Medulla oblongata (tissue), 1 donor: ENCODE data around the gene ELMOD1.

ENCODE experiments used
- DNase-seq: peaks from one replicate; pipeline ENCODE4 v3.0.0-alpha.2; 2015; ENCODE audit errors: extremely low spot score

The ELMOD1 gene

GRCh38 chr11:107646783-107647182 is 55.8 kb downstream of the ELMOD1 start:
- DNase-seq: no peak

- no peak for DNase-seq
These were observed 57.3 kb downstream of the ELMOD1 start for GRCh38 chr11:107648242-107648641.

GRCh38 chr11:107651672-107652071 is 60.7 kb downstream of the ELMOD1 start:
- no peak for DNase-seq

GRCh38 chr11:107653076-107653475 is 62.1 kb downstream of the ELMOD1 start:
- no peak for DNase-seq

GRCh38 chr11:107655602-107656001 is 64.7 kb downstream of the ELMOD1 start:
- DNase-seq: no peak

GRCh38 chr11:107659310-107659709 is 68.4 kb downstream of the ELMOD1 start:
- DNase-seq: no peak

DNA sequence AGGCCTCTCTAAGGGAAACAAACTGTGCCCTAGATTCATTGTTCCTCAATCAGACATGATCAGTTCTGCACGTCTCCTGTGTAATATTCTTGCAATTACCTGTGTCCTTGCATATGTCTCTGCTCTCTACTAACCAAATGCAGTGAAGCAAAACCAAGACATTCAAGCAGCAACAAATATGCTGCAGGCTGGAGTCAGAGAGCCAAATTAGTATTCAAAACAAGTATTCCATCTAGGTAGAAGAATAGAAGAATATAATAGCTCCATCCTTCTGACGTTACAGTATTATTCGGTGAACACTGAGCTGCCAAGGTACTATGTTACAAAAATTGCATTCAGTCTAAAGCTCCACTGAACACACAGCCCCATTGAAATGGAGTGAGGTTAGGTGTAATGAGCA is 69.1 kb downstream of the ELMOD1 start:
- DNase-seq: no peak

- DNase-seq: no peak
These were observed 70.7 kb downstream of the ELMOD1 start for GRCh38 chr11:107661656-107662055.

GRCh38 chr11:107665018-107665417 is 74.1 kb downstream of the ELMOD1 start:
- DNase-seq: no peak

GRCh38 chr11:107666911-107667613 is 76.1 kb downstream of the ELMOD1 start:
- no peak for DNase-seq

- no peak for DNase-seq
These were observed 78.3 kb downstream of the ELMOD1 start for GRCh38 chr11:107669191-107669740.

- DNase-seq: no peak
These were observed 79.1 kb downstream of the ELMOD1 start for GRCh38 chr11:107669893-107670601.

GRCh38 chr11:107675902-107676301 is 85.0 kb downstream of the ELMOD1 start:
- no peak for DNase-seq

DNA sequence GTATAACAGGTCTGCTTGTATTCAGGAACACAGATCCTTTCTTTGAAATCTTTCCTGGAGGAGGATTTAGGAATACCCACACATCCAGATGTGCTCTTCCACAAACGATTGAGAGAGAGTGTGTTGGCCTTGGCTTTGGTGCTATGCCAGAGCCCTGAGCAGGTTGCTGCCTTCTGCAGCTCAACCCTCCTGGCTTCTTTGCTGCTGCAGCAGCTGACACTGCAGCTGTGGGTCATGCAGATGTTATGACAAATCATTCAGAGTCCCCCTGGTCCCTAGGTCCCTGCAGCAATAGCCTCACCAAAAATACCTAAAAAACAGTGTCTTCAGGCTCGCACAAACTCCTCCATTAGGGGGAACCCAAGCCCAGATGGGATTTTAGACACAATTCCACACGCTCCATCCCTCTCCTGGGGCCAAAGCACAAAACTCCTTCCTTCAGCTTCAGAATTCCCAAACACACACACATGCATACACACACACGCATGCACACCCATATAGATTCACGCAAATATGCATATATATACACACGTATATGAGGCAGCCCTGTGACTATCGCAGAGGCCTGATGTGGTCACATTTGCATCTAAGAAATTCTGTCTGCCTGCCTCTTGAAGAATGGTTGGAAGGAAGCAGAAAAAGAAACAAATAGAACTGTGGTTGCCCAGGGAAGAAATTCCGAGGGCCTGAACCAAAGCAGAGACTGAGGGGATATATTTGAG is 85.5 kb downstream of the ELMOD1 start:
- no peak for DNase-seq

- DNase-seq: no peak
These were observed 87.1 kb downstream of the ELMOD1 start for GRCh38 chr11:107677924-107678631.

GRCh38 chr11:107678632-107678971 is 87.7 kb downstream of the ELMOD1 start:
- DNase-seq: no peak

GRCh38 chr11:107679255-107680024 is 88.5 kb downstream of the ELMOD1 start:
- DNase-seq: no peak

DNA sequence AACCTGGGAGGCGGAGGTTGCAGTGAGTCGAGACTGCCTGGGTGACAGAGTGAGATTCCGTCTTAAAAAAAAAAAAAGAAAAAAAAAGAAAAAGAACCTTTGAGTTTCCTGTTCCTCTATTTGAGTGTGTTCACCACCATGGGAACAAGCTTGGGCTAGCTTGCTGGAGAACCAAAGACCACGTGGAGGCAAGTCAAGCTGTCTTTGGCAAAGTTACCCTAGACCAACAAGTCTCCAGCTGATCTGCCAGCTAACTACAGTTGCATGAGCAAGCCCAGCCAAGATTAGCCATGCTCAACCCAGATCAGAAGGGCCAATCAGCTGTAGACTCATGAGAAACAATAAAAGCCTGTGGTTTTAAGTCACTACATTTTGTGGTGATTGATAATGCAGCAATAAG is 91.2 kb downstream of the ELMOD1 start:
- DNase-seq: no peak

DNA sequence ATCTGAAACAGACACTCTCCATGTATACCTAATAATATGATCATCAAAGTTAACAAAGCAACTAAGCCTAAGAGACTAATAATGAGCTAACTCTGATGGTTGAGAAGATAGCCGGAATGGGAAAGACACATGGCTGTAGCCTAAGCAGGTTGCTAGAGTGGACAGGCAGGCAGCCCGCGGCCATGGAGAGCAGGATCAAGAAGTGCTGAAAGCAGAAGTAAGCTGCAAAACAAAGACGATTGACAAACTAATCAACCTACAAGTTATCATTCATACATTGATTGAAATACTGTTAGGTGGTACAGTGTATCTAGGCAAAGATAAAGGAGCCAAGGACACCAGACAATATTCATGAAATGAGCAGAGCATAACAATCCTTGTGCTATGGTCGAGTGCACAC is 91.6 kb downstream of the ELMOD1 start:
- DNase-seq: no peak

DNA sequence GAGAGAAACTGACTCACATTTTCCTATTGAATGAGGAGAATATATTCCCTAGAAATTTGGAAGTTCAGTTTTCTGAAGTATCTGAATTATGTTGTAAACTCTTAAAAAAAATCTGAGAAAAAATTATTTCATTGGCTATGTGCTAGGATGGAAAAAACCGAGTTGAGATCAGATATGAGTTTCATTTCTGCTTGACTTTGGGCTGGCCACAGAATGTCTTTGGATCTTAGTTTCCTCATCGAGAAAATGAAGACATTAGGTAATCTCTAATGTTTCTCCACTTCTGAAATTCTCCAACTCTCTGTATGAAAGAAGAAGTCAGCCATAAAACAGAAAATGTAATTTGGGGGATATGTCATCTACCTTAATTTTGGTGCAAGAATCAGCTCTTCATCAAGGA is 92.1 kb downstream of the ELMOD1 start:
- DNase-seq: no peak

DNA sequence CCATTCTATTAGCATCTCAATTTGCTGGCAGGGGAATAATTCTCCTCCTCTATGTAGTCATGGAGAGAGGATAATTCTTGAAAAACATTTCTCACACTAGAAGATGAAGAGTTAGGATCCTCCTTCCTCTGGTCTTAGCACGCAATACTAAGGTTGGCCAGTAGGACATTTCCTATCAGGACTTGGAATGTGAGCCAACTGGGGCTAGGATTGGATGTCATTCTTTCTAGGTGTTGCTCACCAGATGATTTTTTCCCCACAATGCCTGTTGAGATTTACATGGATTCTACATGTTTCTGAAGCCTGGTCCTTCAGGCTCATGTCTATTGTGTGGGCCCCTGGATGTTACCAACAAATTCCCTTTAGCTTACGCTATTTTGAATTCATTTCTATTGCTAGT is 92.9 kb downstream of the ELMOD1 start:
- DNase-seq: no peak
